Fibroblast of lung (primary cell): ENCODE results near the gene SHISA9. TPM values are rescaled to one million over a fixed set of nuclear protein-coding genes. Genes with fewer than 3 reads are reported as not detected.
A peak's percentile ranks its signal among the peaks of the same experiment; 100 is the strongest.
"Not testable (repeated sequence)": the region's sequence is repeated elsewhere in the genome, so short reads cannot be mapped to it uniquely, and the experiment has no call there.

Experiments used
- DNase-seq, 2 donors: peaks; one replicate each; pipeline versions ENCODE4 v3.0.0 to v3.0.0-alpha.2; 2010; ENCODE audit warnings: low read depth in 2 of 2
- H2AFZ ChIP-seq: 2 replicates; pipeline ENCODE4 v1.5.1; 2012; ENCODE audit warnings: low read length, control low read depth, inconsistent platforms
- H3K27ac ChIP-seq: 2 replicates; pipeline ENCODE4 v1.5.1; 2011; ENCODE audit warnings: low read length, control low read depth; ENCODE audit not compliant: insufficient read depth
- H3K27me3 ChIP-seq: 2 replicates; pipeline ENCODE4 v1.5.1; 2011; ENCODE audit warnings: mild to moderate bottlenecking, low read length; ENCODE audit not compliant: control insufficient read depth, insufficient read depth
- H3K36me3 ChIP-seq: 2 replicates; pipeline ENCODE4 v1.5.1; 2011; ENCODE audit warnings: low read length; ENCODE audit not compliant: control insufficient read depth, insufficient read depth
- H3K4me1 ChIP-seq: 2 replicates; pipeline ENCODE4 v1.5.1; 2011; ENCODE audit warnings: low read length; ENCODE audit not compliant: control insufficient read depth, insufficient read depth; ENCODE audit errors: extremely low read depth
- H3K4me2 ChIP-seq: 2 replicates; pipeline ENCODE4 v1.5.1; 2011; ENCODE audit warnings: low read length, control low read depth; ENCODE audit not compliant: insufficient read depth; ENCODE audit errors: extremely low read depth
- H3K4me3 ChIP-seq, 4 experiments: fragments of 200-600 bp in 1 of 4; sonication (generic) in 1 of 4; replicated peaks in 1 of 4; 2 replicates each; pipeline ENCODE4 v1.5.1; 2011 to 2016; ENCODE audit warnings: low read length in 4 of 4, low read depth in 3 of 4, mild to moderate bottlenecking in 3 of 4, control low read depth in 2 of 4, inconsistent platforms in 1 of 4, mixed read lengths in 1 of 4; ENCODE audit not compliant: insufficient read depth in 1 of 4; ENCODE audit errors: control extremely low read depth in 1 of 4
- H3K79me2 ChIP-seq: 2 replicates; pipeline ENCODE4 v1.5.1; 2012; ENCODE audit warnings: mild to moderate bottlenecking, low read length, inconsistent platforms; ENCODE audit not compliant: control insufficient read depth, insufficient read depth
- H3K9ac ChIP-seq: 2 replicates; pipeline ENCODE4 v1.5.1; 2011; ENCODE audit warnings: mild to moderate bottlenecking, low read length, control low read depth; ENCODE audit not compliant: insufficient read depth
- H3K9me3 ChIP-seq: 2 replicates; pipeline ENCODE4 v1.5.1; 2012; ENCODE audit warnings: low read depth, low read length; ENCODE audit not compliant: control insufficient read depth, insufficient read depth
- H4K20me1 ChIP-seq: 2 replicates; pipeline ENCODE4 v1.5.1; 2011; ENCODE audit warnings: low read length; ENCODE audit not compliant: control insufficient read depth, insufficient read depth; ENCODE audit errors: extremely low read depth
- EZH2 ChIP-seq: IDR thresholded peaks from 2 replicates; pipeline ENCODE4 v1.5.1; 2012; ENCODE audit warnings: low read length, control low read depth, mild to moderate bottlenecking; ENCODE audit errors: missing control alignments
- polyA minus RNA-seq: library from RNA; depleted of rRNA, polyadenylated mRNA; stranded (reverse); fragments of >200 nt; gene quantifications from 2 replicates; pipeline ENCODE4 v1.2.3, GENCODE V29; 2011; ENCODE audit warnings: low replicate concordance
- polyA plus RNA-seq, 2 donors: library from polyadenylated mRNA; depleted of rRNA in 1 of 2; stranded (reverse) in 1 of 2; unstranded in 1 of 2; fragments of >200 nt; gene quantifications; 2 replicates each; pipeline ENCODE4 v1.2.1, GENCODE V29; 2011 to 2012; ENCODE audit warnings: missing spikeins in 1 of 2
- total RNA-seq: library from RNA; depleted of rRNA; stranded (reverse); fragments of >200 nt; gene quantifications from 2 replicates; pipeline ENCODE4 v1.2.1, GENCODE V29; 2014
- TF ChIP-seq, protein P1 (sequence below), 2 donors: IDR thresholded peaks in 1 of 2; conservative IDR thresholded peaks in 1 of 2; 1 replicate in 1 of 2; 2 replicates in 1 of 2; pipeline ENCODE4 v1.5.1; 2011 to 2012; ENCODE audit warnings: low read length in 2 of 2, control low read depth in 1 of 2, inconsistent platforms in 1 of 2, low read depth in 1 of 2, mild to moderate bottlenecking in 1 of 2

Gene SHISA9
- not detected in 2 replicates for total RNA-seq
- polyA plus RNA-seq, result 0.03 TPM in 1 of 2 replicates, not detected in the other
- polyA plus RNA-seq (2012), result not detected in 2 replicates
- polyA minus RNA-seq, result not detected in 2 replicates

DNA sequence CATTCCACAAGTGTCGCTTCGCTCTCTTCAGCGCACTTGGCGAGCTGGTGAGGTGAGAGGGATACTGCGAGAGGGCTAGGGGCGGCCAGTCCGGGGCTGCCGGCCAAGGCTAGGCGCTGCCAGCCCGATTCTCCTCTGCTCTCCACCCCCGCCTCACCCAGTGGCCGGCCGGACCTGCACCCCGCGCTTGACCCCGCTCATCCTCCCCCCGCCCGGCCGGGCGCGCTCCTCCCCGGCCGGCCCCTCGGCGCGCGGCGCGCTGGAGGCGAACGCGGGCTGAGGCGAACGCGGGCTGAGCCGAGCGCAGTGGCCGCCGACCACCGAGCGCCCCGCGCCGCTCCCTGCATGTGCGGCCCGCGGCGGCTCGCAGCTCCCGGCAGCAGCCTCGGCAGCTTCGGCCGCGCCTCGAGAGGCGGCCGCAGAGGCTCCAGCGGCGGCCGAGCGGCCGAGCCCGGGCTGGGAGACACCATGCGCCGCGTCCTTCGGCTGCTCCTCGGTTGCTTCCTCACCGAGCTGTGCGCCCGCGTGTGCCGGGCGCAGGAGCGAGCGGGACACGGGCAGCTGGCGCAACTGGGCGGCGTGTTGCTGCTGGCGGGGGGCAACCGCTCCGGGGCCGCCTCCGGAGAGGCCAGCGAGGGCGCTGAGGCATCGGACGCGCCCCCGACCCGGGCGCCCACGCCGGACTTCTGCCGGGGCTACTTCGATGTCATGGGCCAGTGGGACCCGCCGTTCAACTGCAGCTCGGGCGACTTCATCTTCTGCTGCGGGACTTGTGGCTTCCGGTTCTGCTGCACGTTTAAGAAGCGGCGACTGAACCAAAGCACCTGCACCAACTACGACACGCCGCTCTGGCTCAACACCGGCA lies at the start of gene SHISA9:
TSS of gene SHISA9 (plus strand) at position 2 of the 865 bp plus-strand sequence.
- Histone ChIP-seq H3K4me2 (no peak within 1 kb of the TSS), H3K9me3 (no peaks in the 10 kb centered on the region), H4K20me1 (no peaks in the 10 kb centered on the region), H2AFZ (no peak within 1 kb of the TSS), H3K9ac (no peak within 1 kb of the TSS), H3K4me1 (no peaks in the 10 kb centered on the region), H3K36me3 (no peaks in the 10 kb centered on the region), H3K4me3 (no peak within 1 kb of the TSS), H3K27me3 (peaks cover 13% of the 10 kb centered on the region), H3K79me2 (no peaks in the 10 kb centered on the region), H3K27ac (no peak within 1 kb of the TSS)
- peak in 1 of 2 donors; percentile 7 for DNase-seq
- no peak for TF ChIP-seq EZH2
- TF ChIP-seq, protein P1, sequence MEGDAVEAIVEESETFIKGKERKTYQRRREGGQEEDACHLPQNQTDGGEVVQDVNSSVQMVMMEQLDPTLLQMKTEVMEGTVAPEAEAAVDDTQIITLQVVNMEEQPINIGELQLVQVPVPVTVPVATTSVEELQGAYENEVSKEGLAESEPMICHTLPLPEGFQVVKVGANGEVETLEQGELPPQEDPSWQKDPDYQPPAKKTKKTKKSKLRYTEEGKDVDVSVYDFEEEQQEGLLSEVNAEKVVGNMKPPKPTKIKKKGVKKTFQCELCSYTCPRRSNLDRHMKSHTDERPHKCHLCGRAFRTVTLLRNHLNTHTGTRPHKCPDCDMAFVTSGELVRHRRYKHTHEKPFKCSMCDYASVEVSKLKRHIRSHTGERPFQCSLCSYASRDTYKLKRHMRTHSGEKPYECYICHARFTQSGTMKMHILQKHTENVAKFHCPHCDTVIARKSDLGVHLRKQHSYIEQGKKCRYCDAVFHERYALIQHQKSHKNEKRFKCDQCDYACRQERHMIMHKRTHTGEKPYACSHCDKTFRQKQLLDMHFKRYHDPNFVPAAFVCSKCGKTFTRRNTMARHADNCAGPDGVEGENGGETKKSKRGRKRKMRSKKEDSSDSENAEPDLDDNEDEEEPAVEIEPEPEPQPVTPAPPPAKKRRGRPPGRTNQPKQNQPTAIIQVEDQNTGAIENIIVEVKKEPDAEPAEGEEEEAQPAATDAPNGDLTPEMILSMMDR (conservative IDR thresholded peaks at IDR 0.05 in 1 of 2, IDR thresholded peaks at IDR 0.05 in 1 of 2; ENCODE audit: low read depth in 1 of 2, low read length in 2 of 2), result no peak

DNA sequence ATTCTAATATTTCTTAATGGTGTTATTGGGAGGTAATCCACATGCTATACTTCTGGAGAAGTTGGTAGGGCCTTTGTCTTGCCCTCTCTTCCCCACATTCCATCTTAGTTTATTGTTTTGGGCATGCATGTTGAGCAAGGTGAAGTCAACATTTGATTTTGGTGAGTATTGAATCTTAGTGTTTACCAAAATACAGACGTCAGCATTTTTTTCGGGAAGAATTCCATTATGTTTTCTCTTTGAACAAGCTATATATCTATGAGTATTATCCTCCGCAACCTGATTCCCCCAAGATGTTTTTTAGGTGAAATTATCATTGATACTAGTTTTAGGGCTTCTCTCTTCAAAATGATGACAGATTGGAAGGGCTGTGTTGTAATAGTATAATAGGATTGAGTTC lies 47.4 kb upstream of the SHISA9 start:
- no peaks in the 10 kb centered on the region for H3K4me1 ChIP-seq
- no peaks in the 10 kb centered on the region for H3K9me3 ChIP-seq
- TF ChIP-seq, protein P1 (conservative IDR thresholded peaks at IDR 0.05 in 1 of 2, IDR thresholded peaks at IDR 0.05 in 1 of 2; ENCODE audit: low read depth in 1 of 2, low read length in 2 of 2), result no peak
- no peak for TF ChIP-seq EZH2
- H3K36me3 ChIP-seq, result no peaks in the 10 kb centered on the region
- no peak for DNase-seq
- H4K20me1 ChIP-seq, result no peaks in the 10 kb centered on the region
- H3K4me3 ChIP-seq, result no peak overlapping the region
- no peak overlapping the region for H2AFZ ChIP-seq
- no peak overlapping the region for H3K4me2 ChIP-seq
- no peak overlapping the region for H3K9ac ChIP-seq
- H3K27ac ChIP-seq, result no peak overlapping the region
- H3K27me3 ChIP-seq, result no peaks in the 10 kb centered on the region
- no peaks in the 10 kb centered on the region for H3K79me2 ChIP-seq

DNA sequence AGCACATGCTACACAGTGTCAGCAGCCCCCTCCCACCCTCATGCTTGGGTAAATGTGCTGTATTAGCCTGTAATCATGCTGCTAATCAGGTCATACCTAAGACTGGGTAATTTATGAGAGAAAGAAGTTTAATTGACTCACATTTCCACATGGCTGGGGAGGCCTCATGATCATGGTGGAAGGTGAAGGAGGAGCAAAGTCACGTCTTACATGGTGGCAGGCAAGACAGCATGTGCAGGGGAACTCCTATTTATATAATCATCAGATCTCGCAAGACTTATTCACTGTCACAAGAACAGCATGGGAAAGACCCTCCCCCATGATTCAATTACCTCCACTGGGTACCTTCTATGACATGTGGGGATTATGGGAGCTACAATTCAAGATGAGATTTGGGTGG lies 44.0 kb upstream of the SHISA9 start:
- not testable (repeated sequence) for H3K4me1 ChIP-seq, H3K36me3 ChIP-seq, H3K27ac ChIP-seq, H3K4me2 ChIP-seq, H4K20me1 ChIP-seq, H3K9me3 ChIP-seq, H3K27me3 ChIP-seq, H2AFZ ChIP-seq, H3K79me2 ChIP-seq, H3K4me3 ChIP-seq, DNase-seq, H3K9ac ChIP-seq
